Smooth muscle cell of the umbilical artery (primary cell): Measurements from ENCODE around the gene CYP2R1. TPM values are rescaled to one million over a fixed set of nuclear protein-coding genes. Genes with fewer than 3 reads are reported as not detected.

Source experiments
- total RNA-seq: library from RNA; depleted of rRNA; stranded (reverse); fragments of >200 nt; gene quantifications from 2 replicates; pipeline ENCODE4 v1.2.3, GENCODE V29; 2014

CYP2R1 gene
- total RNA-seq, result 11.0 and 12.5 TPM in 2 replicates

GRCh38 chr11:14892036-14892556 is at the start of gene CYP2R1:
Gene CYP2R1, minus strand, starts transcription at chr11:14892231. Its CDS starts 26 bp downstream, at chr11:14892205.

Other genes with a start within 250 kb of the CYP2R1 start
- gene PDE3B, start 248.4 kb downstream of the CYP2R1 start, total RNA-seq, result 1.8 and 3.1 TPM in 2 replicates
- gene CALCA, start 80.1 kb upstream of the CYP2R1 start, total RNA-seq, result not detected in 2 replicates
- gene CALCB, start 181.4 kb upstream of the CYP2R1 start, total RNA-seq, result not detected in 2 replicates
- not detected in 2 replicates for gene INSC, start 222.7 kb upstream of the CYP2R1 start, total RNA-seq